HCT116 (cell line): ENCODE results near the gene POLG. TPM values are rescaled to one million over a fixed set of nuclear protein-coding genes. Genes with fewer than 3 reads are reported as not detected.
A peak's percentile ranks its signal among the peaks of the same experiment; 100 is the strongest.

Source experiments
- ATAC-seq: fragments of 200-7000 bp; cut with Tn5 transposase; 2 replicates; pipeline ENCODE4 v1.9.1; 2020; ENCODE audit warnings: mild to moderate bottlenecking, moderate library complexity
- BruUV-seq: library from RNA; stranded (reverse); fragments of 400-500 nt; replicated peaks from 2 replicates; lab custom pipeline; 2021; lab: Mats Ljungman, UMichigan
- CTCF ChIA-PET: fragments of 300-600 bp; sonication (Branson Sonifier 250); formaldehyde crosslinking; loops from one replicate; lab custom pipeline; 2021; ENCODE audit warnings: antibody characterized with exemption; lab: Charles Lee
- POLR2A ChIA-PET: fragments of 300-600, 350-600 bp; sonication (Branson Sonifier 250); formaldehyde crosslinking; loops from one replicate; lab custom pipeline; 2021; ENCODE audit warnings: antibody characterized with exemption; lab: Charles Lee
- RAD21 ChIA-PET, 2 experiments: fragments of 300-600 bp; sonication (Branson Sonifier 250); formaldehyde crosslinking; loops; one replicate each; lab custom pipeline; 2023; ENCODE audit warnings: low total read pairs in 2 of 2; ENCODE audit not compliant: uncharacterized antibody in 2 of 2, unreplicated experiment in 2 of 2, low non-redundant PET in 1 of 2; lab: Charles Lee
- DNase-seq: peaks from one replicate; pipeline ENCODE4 v3.0.0-alpha.2; 2010; ENCODE audit warnings: low read depth, low spot score
- H2AFZ ChIP-seq: fragments of 200-600 bp; shearing (Covaris generic), sonication (generic); 2 replicates; pipeline ENCODE4 v1.6.1; 2017; ENCODE audit warnings: low read depth, mixed run types, mixed read lengths, antibody characterized with exemption, low read length; ENCODE audit not compliant: poor library complexity, severe bottlenecking
- H3K27ac ChIP-seq: 2 replicates; pipeline ENCODE4 v1.5.1; 2012; ENCODE audit warnings: low read depth, low read length
- H3K27me3 ChIP-seq: fragments of 200-600 bp; sonication (generic); 2 replicates; pipeline ENCODE4 v1.6.1; 2016; ENCODE audit warnings: mixed run types, low read length, mixed read lengths; ENCODE audit not compliant: insufficient read depth
- H3K36me3 ChIP-seq, 2 experiments: fragments of 200-500 bp in 1 of 2; fragments of 200-600 bp in 1 of 2; sonication (Bioruptor generic) in 1 of 2; sonication (generic) in 1 of 2; 2 replicates each; pipeline versions ENCODE4 v1.5.1 to v1.6.1; 2014 to 2016; ENCODE audit warnings: low read length in 2 of 2, inconsistent platforms in 1 of 2, mixed read lengths in 1 of 2, mixed run types in 1 of 2; ENCODE audit not compliant: insufficient read depth in 2 of 2, control insufficient read depth in 1 of 2
- H3K4me1 ChIP-seq, 2 experiments: fragments of 200-600 bp in 1 of 2; sonication (generic) in 1 of 2; 2 replicates each; pipeline versions ENCODE4 v1.5.1 to v1.6.1; 2012 to 2017; ENCODE audit warnings: low read length in 2 of 2, inconsistent platforms in 1 of 2, mild to moderate bottlenecking in 1 of 2, mixed read lengths in 1 of 2, mixed run types in 1 of 2, moderate library complexity in 1 of 2; ENCODE audit not compliant: insufficient read depth in 2 of 2, control insufficient read depth in 1 of 2
- H3K4me2 ChIP-seq: fragments of 200-600 bp; sonication (generic); 2 replicates; pipeline ENCODE4 v1.6.1; 2017; ENCODE audit warnings: mixed run types, low read length, mixed read lengths
- H3K4me3 ChIP-seq, 2 experiments: fragments of 200-600 bp in 1 of 2; sonication (generic) in 1 of 2; replicated peaks in 1 of 2; 2 replicates each; pipeline ENCODE4 v1.5.1; 2011 to 2016; ENCODE audit warnings: low read length in 2 of 2, control low read depth in 1 of 2, low read depth in 1 of 2, mild to moderate bottlenecking in 1 of 2, mixed read lengths in 1 of 2, mixed run types in 1 of 2
- H3K79me2 ChIP-seq: fragments of 200-600 bp; sonication (generic); 2 replicates; pipeline ENCODE4 v1.6.1; 2017; ENCODE audit warnings: mild to moderate bottlenecking, mixed run types, low read length, moderate library complexity, mixed read lengths; ENCODE audit not compliant: insufficient read depth
- H3K9ac ChIP-seq: fragments of 200-600 bp; sonication (generic); 2 replicates; pipeline ENCODE4 v1.6.1; 2016; ENCODE audit warnings: low read length, mixed read lengths
- H3K9me2 ChIP-seq: fragments of 200-600 bp; sonication (generic), shearing (Covaris generic); 2 replicates; pipeline ENCODE4 v1.6.1; 2017; ENCODE audit warnings: mixed run types, mild to moderate bottlenecking, moderate library complexity; ENCODE audit not compliant: insufficient read depth
- H3K9me3 ChIP-seq, 2 experiments: fragments of 200-500 bp in 1 of 2; fragments of 200-600 bp in 1 of 2; sonication (Bioruptor generic) in 1 of 2; sonication (generic) in 1 of 2; 2 replicates each; pipeline ENCODE4 v1.6.1; 2014 to 2017; ENCODE audit warnings: low read length in 2 of 2, mixed read lengths in 2 of 2, inconsistent platforms in 1 of 2, low read depth in 1 of 2, mild to moderate bottlenecking in 1 of 2, mixed run types in 1 of 2, moderate library complexity in 1 of 2; ENCODE audit not compliant: control insufficient read depth in 1 of 2, insufficient read depth in 1 of 2
- H4K20me1 ChIP-seq: fragments of 200-600 bp; sonication (generic), shearing (Covaris generic); 2 replicates; pipeline ENCODE4 v1.6.1; 2017; ENCODE audit warnings: mixed run types, mild to moderate bottlenecking, moderate library complexity; ENCODE audit not compliant: insufficient read depth
- EGR1 ChIP-seq: IDR thresholded peaks from 2 replicates; pipeline ENCODE4 v1.6.1; 2012; ENCODE audit warnings: low read depth
- EZH2 ChIP-seq: fragments of 200-600 bp; sonication (generic); IDR thresholded peaks from 2 replicates; pipeline ENCODE4 v1.6.1; 2017; ENCODE audit warnings: antibody characterized with exemption, mixed run types
- EZH2phosphoT487 ChIP-seq: fragments of 200-600 bp; IDR thresholded peaks from 2 replicates; pipeline ENCODE4 v1.6.1; 2018; ENCODE audit warnings: antibody characterized with exemption, borderline replicate concordance
- JUND ChIP-seq: IDR thresholded peaks from 2 replicates; pipeline ENCODE4 v1.6.1; 2012
- TCF7L2 ChIP-seq: IDR thresholded peaks from 2 replicates; pipeline ENCODE4 v1.7.0; 2011; ENCODE audit warnings: borderline replicate concordance, inconsistent platforms; ENCODE audit not compliant: insufficient read depth, insufficient read length; ENCODE audit errors: extremely low read depth
- intact Hi-C: fragments of 100-400 bp; cut with micrococcal nuclease; formaldehyde crosslinking; loops from 2 replicates; pipeline ENCODE4 v1.10.0; 2022
- total RNA-seq: library from RNA; stranded (reverse); gene quantifications from one replicate; pipeline ENCODE4 v1.2.1, GENCODE V29; 2021; ENCODE audit not compliant: unreplicated experiment
- TF ChIP-seq, protein P1 (sequence below), 3 experiments: fragments of 200-600 bp in 1 of 3; sonication (generic) in 1 of 3; IDR thresholded peaks in 2 of 3; conservative IDR thresholded peaks in 1 of 3; 2 replicates each; pipeline ENCODE4 v1.5.1; 2012 to 2017; ENCODE audit warnings: low read depth in 2 of 3, low read length in 2 of 3, antibody characterized with exemption in 1 of 3, borderline replicate concordance in 1 of 3, control low read depth in 1 of 3, mild to moderate bottlenecking in 1 of 3, mixed read lengths in 1 of 3, mixed run types in 1 of 3, moderate library complexity in 1 of 3; ENCODE audit not compliant: insufficient read depth in 1 of 3

Gene POLG
- total RNA-seq, 1 experiment from 2014 or later = 72.7 TPM

DNA sequence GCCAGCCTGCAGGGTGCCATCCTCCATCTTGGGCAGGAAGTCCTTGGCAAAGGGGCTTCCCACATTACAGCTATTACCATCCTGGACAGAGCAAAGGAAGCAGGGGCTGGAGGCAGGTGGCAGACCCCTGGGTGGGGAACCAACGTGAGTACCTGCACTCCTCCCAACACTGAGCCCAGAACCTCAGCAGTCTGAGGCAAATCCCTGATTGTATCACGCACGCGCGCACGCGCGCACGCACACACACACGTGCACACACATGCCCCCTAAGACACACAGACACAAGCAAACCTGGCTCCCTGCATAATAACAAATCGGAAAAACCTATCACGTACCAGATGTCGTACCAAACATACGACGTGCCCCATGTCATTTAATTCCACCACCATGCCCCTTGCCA, 11.8 kb downstream of the POLG start:
- no peak overlapping the region for H2AFZ ChIP-seq
- H3K9me2 ChIP-seq = no peaks in the 10 kb centered on the region
- TF ChIP-seq EGR1 (no peak), EZH2 (no peak), EZH2phosphoT487 (no peak), TCF7L2 (no peak)
- intact Hi-C loops = no loop called here
- no peak overlapping the region for H3K4me3 ChIP-seq
- no peak overlapping the region for H3K27ac ChIP-seq
- RAD21 ChIA-PET = no interaction called here
- H3K9me3 ChIP-seq = no peaks in the 10 kb centered on the region
- H3K4me1 ChIP-seq = no peaks in the 10 kb centered on the region
- no peak for DNase-seq
- H3K4me2 ChIP-seq = no peak overlapping the region
- no peak overlapping the region for H3K9ac ChIP-seq
- BruUV-seq = no TSS peak
- H3K79me2 ChIP-seq = peaks cover 38% of the 10 kb centered on the region
- CTCF ChIA-PET = interaction anchor here (1.3 kb wide), 1 partner anchor 36 kb away, joined by 4 read pairs; no protein-coding TSS in a partner anchor
- peaks cover 76 to 85% of the 10 kb centered on the region in 2 experiments for H3K36me3 ChIP-seq
- H4K20me1 ChIP-seq = no peaks in the 10 kb centered on the region
- ATAC-seq = no peak
- POLR2A ChIA-PET = no interaction called here
- H3K27me3 ChIP-seq = no peaks in the 10 kb centered on the region

DNA sequence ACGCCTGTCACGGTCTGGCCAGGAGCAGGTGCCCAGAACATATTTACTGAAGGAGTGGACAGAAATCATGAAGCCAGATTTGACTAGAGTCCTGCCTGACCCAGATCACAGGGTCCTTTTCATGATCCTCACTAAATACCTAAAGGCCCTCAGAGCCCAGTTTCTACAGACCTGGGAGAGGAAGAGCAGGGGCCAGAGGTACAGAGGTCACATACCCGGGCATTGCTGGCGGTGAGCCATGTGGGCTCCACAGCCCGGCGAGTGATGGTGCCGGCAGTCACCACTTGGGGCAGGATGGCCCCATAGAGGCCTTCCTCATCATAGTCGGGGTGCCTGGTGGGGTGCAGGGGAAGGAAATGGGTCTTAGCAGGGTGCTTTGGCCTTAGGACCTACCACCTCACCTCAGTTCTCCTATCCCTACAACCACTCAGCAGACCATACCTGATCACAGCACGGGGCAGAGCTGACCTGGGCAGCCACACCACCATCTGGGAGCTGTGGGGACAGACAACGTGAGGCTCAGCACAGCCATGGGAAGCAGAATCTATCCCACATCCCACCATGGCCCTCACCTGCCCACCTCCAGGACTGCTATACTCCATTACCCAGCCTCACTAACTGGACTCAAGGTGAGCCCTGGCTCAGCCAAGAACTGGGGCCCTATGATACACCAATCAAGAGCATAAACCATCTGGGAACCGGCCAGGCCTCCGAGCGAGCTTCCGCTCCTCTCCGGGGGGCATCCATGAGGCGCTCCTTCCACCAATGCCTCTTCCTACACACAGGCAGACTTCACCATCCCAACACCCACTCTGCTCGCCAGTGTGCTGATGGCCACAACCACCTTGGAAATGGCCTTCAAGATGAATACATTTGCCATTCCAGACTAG, 12.9 kb downstream of the POLG start:
- Histone ChIP-seq H3K9ac (no peak overlapping the region), H2AFZ (no peak overlapping the region), H3K4me2 (no peak overlapping the region), H3K79me2 (peaks cover 29% of the 10 kb centered on the region; the same call in 1 of the 2 replicates), H3K27ac (no peak overlapping the region), H3K27me3 (no peaks in the 10 kb centered on the region), H3K4me1 (no peaks in the 10 kb centered on the region), H3K9me3 (no peaks in the 10 kb centered on the region), H3K4me3 (no peak overlapping the region), H3K36me3 (peaks cover 77 to 86% of the 10 kb centered on the region in 2 experiments), H4K20me1 (no peaks in the 10 kb centered on the region), H3K9me2 (no peaks in the 10 kb centered on the region)
- ChIA-PET POLR2A (no interaction called here), RAD21 (interaction anchor here in 1 of 2 experiments (0.6 kb wide), 1 partner anchor 35 kb away, joined by 4 read pairs; no protein-coding TSS in a partner anchor), CTCF (no interaction called here)
- no TSS peak for BruUV-seq
- DNase-seq (no peak), ATAC-seq (peak; percentile 40)
- TF ChIP-seq JUND = no peak
- TF ChIP-seq, protein P1, sequence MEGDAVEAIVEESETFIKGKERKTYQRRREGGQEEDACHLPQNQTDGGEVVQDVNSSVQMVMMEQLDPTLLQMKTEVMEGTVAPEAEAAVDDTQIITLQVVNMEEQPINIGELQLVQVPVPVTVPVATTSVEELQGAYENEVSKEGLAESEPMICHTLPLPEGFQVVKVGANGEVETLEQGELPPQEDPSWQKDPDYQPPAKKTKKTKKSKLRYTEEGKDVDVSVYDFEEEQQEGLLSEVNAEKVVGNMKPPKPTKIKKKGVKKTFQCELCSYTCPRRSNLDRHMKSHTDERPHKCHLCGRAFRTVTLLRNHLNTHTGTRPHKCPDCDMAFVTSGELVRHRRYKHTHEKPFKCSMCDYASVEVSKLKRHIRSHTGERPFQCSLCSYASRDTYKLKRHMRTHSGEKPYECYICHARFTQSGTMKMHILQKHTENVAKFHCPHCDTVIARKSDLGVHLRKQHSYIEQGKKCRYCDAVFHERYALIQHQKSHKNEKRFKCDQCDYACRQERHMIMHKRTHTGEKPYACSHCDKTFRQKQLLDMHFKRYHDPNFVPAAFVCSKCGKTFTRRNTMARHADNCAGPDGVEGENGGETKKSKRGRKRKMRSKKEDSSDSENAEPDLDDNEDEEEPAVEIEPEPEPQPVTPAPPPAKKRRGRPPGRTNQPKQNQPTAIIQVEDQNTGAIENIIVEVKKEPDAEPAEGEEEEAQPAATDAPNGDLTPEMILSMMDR (IDR thresholded peaks at IDR 0.05 in 2 of 3, conservative IDR thresholded peaks at IDR 0.05 in 1 of 3; ENCODE audit: borderline replicate concordance in 1 of 3, insufficient read depth in 1 of 3, low read depth in 2 of 3, low read length in 2 of 3) = peak in 1 of 3 experiments; percentile 37; a peak in 2 of 6 replicates
- intact Hi-C loops = no loop called here
